Esophagus mucosa (tissue), 1 donor: Measurements from ENCODE around the gene SYNGR3. TPM values are rescaled to one million over a fixed set of nuclear protein-coding genes. Genes with fewer than 3 reads are reported as not detected.
A peak's percentile ranks its signal among the peaks of the same experiment; 100 is the strongest.

ENCODE experiments used
- ATAC-seq: fragments of 200-7000 bp; cut with Tn5 transposase; one replicate; pipeline ENCODE4 v1.9.1; 2020
- total RNA-seq: library from RNA; stranded (reverse); gene quantifications from one replicate; pipeline ENCODE4 v1.2.4, GENCODE V29; 2023
- donor health status: DM: yes; HTN: yes; CAD: no.

The SYNGR3 gene
- total RNA-seq, 1 donor from 2014 or later: 0.16 TPM

DNA sequence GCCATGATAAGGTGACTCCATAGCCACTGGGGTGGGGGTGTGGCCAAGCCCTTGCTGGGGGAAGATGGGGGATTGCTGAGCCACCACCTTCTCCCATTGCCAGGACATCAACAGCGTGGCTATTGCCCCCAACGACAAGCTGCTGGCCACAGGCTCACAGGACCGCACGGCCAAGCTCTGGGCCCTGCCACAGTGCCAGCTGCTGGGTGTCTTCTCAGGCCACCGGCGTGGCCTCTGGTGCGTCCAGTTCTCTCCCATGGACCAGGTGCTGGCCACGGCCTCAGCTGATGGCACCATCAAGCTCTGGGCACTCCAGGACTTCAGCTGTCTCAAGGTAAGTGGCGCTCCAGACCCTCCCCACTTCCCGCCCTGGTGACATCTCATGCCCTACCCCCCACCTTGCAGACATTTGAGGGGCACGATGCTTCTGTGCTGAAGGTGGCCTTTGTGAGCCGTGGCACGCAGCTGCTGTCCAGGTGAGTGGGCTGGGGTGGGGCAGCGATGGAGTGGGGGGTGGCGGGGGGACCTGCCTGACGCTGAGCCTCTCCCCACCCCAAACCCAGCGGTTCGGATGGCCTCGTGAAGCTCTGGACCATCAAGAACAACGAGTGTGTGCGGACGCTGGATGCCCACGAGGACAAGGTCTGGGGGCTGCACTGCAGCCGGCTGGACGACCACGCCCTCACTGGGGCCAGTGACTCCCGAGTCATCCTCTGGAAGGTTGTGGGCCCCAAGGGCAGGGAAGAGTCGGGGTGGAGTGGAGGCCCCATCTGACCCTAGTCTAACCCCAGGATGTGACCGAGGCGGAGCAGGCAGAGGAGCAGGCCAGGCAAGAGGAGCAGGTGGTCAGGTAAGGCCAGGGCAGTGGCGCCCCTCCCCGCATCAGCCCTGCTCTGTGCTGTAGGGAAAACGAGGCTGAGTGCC is 12.6 kb upstream of the SYNGR3 start:
- peak; percentile 14 for ATAC-seq

DNA sequence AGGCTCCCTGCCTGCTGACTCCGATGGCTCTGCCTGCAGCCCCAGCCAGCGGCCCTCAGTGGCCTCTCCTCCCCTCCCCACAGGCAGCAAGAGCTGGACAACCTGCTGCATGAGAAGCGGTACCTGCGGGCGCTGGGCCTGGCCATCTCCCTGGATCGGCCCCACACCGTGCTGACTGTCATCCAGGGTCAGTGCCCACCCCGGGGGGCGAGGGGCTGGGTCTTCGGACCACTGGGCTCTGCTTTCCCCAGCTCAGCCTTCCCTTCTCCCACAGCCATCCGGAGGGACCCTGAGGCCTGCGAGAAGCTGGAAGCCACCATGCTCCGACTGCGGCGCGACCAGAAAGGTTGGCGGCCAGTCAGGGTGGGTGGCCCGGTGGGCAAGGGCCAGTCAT is 11.9 kb upstream of the SYNGR3 start:
- ATAC-seq: no peak

DNA sequence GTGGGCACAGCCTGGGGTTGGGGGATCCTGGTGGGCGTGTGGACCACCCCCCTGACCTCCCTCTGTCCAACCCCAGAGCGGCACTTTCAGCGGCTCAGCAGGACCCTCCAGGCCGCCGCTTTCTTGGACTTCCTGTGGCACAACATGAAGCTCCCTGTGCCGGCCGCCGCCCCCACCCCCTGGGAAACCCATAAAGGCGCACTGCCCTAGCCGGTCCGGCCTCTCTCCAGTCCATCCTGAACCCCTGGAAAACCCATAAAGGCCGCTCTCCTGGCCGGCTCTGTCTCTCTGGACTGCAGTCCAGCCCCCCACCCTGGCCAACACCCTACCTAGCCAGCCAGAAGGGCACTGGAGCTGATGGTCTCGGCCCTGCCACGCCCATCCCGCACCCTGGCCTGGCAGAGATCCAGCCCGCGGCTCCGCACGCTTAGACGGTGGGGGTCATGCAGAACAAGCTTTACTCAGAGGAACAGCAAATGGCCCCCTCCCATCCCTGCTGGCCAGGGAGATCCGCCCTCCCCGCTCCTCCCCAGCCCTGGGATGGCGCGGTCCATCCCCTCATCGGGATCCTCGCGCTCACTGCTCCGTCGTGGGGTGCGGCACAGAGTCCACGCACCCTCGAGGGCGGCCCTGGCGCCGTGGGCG is 11.2 kb upstream of the SYNGR3 start:
- no peak for ATAC-seq

DNA sequence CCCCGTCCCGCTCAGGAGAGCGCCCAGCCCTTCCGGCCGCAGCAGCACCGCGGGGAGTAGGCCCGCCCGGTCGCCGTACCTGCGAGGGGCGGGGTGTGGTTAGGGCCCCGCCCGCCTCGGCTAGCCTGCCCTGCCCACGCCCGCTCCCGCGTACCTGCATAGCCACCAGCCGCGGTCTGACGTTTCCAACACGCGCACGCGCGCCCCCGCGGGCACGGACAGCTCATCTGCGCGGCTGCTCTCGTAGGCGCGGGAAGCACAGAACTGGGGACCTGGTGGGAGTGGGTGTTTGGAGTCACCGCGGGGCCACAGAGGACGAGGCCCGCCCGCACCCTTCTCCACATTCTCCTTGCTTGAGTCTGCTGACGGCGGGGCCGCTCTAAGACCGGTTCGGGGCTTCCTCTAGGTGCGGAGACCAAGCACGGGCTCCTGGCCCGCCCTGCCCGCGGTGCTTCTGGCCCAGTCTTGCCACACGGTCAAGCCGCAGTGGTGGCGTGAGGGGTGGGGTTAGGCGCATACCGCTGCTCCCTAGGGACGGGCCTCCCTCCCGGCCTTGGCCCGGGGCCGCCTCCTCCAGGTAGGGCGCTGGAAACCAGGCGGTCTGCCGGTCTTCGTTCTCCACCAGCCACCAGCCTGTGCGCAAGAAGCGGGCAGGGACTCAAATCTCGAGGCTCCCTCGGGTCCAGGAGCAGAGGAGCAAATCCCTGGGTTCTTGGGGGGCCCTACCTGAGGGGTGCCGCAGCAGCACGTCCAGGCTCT is 10.3 kb upstream of the SYNGR3 start:
- peak; percentile 77 for ATAC-seq

DNA sequence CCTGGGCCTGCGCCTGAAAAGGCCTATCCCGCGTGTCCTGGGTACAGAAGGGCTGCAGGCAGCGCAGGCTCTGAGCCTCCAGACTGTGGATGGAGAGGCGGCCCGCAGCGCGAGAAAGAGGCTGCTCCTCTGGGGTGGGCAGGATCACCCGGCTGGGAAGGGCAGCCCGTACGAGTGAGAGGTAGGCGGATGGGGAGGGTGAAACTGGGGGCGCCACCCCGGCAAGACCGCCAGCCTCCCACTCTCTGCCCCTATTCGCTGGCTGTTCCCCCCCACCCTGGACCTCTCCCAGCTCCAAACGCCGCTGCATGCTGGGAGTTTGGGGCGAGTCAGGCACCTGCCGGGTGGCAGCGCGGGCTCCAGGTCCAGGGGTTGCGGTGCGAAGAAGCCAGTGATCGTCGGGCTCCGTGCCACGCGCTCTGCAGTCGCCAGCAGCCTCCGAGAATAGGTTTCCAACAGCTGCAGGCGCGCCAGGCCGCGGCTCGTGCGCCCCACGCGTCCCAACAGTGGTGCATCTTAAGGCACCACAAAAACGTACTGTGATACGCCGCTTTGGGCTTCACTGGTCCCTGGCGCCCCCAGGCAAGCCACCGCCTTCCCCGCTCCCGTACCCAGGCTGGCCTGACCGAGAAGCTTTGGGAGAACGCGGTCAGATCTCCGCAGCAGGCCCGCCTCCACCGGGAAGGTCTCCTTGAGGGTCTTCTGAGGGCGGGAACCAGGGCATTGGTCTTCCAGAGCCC is 9.6 kb upstream of the SYNGR3 start:
- ATAC-seq: no peak

DNA sequence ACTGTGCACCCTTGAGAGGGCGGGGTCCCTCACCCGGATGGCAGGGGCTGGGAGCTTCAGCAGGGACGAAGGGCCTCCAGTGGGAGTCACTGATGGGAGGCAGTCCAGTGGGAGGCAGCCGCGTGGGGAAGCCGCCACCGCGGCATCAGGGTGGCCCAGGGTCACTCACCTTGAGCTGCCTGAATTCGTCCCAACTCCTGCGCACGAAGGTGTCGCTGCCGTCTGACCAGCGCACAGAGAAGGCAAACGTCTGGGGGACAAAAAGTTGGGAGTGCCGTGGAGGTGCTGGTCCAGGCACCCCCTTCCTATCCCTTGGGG is 9.0 kb upstream of the SYNGR3 start:
- ATAC-seq: no peak

DNA sequence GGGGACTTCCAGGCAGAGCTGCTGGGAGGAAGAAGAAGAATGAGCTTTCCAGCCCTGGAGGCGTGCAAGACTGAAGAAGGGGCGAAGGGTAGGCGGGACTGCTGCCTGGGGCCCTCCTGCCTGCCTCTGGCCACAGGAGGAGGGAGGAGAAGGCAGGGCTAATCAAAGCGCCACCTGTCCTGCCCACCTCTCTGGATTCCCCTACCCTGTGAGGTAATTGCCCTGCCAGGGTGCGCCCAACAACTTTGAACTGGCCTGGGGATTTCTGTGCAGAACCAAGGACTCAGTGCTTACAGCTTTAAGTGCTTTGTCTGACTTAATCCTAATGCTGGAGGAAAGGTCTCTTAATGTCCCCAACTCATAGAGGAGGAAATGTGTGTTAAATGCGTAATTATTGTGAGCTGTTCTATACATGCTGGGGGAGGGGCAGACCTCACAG is 8.4 kb upstream of the SYNGR3 start, which contains the start of gene NOXO1:
Gene NOXO1, minus strand, starts transcription at position 72 of the 439 bp plus-strand sequence. CDS start 290 bp downstream, outside the sequence.
- no peak for ATAC-seq

DNA sequence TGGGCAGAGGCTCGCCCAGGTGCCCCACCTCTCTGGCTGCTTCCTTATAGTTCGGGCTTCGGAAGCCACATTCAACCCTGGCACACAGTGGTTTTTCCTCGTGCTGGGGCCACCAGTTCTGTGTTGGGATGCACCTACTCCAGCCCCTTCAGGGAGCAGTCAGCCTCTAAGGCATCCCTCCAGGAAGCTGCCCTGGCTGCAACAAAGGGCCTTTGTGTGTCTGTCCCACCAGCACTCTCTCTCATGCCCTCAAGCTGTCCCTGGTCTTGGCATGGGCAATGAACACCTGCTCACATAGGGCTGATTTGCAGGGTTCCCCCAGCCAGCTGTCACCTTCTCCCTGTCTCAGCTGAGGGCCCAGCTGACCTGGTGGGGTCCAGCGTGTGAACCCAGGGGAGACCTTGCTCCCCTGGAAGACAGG is 7.7 kb upstream of the SYNGR3 start:
- ATAC-seq: peak; percentile 2

DNA sequence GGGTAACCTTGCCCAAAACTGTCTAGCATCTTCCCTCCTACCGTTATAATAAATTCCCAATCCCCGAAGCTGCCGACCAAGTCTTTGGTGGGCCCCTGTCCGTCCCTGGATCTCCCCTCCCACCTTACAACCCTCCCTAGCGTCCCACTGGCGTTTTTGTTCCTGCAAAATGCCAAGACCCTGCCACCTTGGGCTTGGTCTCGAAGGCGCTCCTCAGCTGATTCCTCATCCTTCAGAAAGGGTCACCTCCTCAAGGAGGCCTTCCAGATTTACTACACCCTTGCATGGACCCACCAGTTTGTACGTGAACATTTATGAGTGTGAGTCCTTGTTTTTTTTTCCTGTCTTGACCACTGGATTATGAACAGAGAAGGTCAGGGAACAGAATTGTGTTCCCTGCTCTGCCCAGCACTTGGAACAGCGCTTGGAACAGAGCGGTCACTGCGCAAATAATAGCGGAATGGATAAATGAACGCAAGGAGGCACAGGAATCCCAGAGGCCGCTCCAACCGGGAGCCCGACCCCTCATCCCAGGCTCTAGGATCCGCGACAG is 6.7 kb upstream of the SYNGR3 start:
- ATAC-seq: no peak

DNA sequence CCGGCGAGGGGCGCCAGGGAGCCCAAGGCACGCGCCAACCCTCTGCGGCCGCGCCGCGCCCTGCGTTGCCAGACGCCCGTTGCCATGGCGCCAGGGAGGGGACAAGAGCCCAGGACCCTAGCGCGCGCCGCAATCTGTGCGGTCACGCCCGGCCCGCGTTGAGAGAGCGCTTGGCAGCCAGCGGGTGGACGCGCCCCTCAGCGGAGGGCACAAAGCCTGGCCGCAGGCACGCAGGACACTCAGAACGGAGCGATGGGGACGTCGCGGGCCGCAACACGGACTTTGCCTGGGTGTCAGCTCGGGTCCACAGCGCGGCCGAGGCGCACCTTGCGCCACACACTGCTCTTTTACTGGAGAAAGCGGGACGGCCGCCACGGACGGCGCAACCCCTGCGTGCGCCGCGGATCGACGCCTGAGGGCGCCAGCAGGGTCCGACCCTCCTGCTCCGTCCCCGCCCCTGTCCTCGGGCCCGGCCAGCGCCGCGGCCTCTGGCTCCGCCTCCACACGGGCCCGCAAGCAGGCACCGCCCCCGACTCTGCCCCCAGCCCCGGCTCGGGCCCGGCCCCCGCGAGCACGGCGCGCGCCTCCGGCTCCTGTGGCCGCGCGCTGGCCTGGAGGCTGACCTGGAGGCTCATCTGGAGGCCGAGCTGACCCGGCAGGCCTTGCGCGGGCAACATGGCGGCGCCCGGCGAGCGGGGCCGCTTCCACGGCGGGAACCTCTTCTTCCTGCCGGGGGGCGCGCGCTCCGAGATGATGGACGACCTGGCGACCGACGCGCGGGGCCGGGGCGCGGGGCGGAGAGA is 6.0 kb upstream of the SYNGR3 start, which contains the start of gene GFER:
Gene GFER, plus strand, starts transcription at position 650 of the 803 bp plus-strand sequence. Its CDS starts 26 bp downstream, at position 676.
- ATAC-seq: peak; percentile 61

DNA sequence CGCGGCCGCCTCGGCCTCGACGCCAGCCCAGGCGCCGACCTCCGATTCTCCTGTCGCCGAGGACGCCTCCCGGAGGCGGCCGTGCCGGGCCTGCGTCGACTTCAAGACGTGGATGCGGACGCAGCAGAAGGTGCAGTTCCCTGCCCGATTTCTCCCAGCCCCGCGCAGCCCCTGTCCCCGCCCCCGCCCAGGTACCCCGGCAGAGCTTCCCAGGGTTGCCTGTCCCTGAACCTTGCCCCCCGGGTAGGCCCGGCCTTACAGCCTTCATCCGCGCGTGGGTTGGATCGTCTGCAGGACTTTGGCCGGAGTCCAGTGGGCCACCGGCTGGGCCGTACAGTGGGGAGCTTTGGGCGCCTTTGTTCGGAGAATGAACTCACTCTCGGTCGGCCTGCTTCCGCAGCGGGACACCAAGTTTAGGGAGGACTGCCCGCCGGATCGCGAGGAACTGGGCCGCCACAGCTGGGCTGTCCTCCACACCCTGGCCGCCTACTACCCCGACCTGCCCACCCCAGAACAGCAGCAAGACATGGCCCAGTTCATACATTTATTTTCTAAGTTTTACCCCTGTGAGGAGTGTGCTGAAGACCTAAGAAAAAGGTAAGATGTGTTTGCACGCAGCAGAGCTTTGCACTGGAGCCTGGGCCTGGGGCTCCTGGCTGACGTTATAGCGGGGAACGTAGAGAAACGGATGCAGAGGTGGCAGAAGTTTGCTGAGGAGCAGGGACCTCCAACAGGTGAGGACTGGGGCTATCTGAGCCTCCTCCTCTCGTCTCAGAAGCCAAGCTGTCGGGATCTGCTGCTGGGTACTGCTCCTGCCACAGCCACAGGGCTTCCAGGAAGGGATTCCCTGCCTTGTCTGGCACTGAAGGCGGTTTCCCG is 5.2 kb upstream of the SYNGR3 start:
- ATAC-seq: no peak

DNA sequence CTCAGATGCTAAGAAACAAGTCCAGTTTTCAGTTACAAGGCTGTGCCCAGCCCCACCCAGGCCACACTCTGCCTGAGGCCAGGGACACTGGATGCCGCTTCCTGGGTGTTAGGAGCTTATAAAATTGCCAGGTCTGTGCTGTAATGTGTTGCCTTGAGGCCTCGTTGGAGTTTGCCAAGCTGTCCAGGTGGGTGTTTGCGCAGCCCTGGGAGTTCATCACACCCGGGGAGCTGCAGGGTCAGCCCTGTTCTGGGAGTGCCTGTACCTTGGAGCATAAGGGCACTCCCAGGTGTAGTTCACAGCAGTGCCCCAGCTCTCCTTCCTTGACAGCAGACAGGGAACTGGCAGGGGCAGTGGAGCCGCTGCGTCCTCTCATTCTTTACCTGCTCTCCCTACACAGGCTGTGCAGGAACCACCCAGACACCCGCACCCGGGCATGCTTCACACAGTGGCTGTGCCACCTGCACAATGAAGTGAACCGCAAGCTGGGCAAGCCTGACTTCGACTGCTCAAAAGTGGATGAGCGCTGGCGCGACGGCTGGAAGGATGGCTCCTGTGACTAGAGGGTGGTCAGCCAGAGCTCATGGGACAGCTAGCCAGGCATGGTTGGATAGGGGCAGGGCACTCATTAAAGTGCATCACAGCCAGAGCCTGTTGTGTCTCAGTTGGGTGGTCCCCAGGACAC is 4.2 kb upstream of the SYNGR3 start:
- peak; percentile 6 for ATAC-seq

DNA sequence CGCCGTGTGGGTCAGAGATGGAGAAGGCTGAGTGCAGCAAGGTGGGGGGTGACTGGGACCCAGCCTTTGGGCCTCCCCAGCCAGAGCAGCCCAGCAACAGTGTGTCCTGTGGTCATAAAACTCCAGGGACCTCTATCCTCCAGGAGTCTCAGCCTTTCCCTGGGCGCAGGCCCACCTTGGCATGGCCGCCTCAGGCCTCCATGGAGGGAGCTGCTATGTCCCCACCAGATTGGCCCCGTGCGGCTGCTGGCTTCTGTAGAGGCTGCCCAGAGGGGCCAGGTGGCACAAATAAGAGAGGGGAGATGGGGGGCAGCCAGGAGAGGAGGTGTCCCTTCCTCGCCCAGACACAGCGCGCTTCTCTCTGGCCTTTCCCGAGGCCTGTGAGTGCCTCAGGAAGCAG is 2.6 kb upstream of the SYNGR3 start:
- no peak for ATAC-seq

DNA sequence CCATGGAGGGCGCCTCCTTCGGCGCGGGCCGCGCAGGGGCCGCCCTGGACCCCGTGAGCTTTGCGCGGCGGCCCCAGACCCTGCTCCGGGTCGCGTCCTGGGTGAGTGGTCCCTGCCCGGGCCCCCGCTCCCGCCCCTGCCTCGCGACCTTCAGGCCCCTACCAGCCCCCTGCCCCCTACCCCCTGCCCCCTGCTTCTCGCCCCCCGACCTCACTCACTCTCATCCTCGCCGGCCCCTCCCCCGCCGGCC is 256 bp downstream of the SYNGR3 start:
- ATAC-seq: no peak

DNA sequence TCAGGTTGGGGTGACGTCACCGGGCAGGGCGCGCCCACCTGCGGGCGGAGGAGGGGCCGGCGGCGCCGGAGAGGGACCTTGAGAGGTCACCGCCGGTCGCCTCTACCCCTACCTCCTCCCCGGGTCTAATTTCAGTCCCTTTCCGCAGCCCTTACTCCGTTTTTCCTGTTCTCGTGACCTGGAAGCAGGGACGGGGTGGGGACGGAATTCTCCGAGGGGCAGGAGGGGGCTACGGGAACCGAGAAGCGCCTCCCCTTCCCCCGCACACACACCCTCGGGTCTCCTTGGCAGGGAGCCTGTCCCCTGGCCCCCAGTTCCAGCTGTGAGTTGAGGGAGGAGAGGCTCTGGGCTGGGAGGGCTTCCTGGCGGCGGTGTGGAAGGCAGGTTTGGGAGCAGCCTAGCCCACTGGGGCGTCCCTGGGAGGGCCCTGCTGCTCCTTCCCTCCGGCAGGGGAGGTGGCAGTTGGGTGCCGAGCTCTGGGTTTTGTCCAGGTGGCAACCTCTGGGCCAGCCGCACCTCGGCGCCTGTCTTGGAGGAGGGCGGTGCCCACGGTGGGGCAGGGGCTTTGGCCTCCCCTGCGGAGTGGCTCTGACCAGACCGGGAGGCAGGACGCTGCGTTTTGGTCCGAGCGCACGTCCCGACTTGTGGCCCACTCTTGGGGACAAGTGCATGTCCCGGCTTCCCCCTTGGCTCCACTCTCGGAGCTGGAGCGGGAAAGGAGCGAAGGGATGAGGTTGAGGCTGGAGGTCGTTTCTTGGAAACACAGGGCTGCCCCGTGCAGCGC is 773 bp downstream of the SYNGR3 start:
- ATAC-seq: no peak

DNA sequence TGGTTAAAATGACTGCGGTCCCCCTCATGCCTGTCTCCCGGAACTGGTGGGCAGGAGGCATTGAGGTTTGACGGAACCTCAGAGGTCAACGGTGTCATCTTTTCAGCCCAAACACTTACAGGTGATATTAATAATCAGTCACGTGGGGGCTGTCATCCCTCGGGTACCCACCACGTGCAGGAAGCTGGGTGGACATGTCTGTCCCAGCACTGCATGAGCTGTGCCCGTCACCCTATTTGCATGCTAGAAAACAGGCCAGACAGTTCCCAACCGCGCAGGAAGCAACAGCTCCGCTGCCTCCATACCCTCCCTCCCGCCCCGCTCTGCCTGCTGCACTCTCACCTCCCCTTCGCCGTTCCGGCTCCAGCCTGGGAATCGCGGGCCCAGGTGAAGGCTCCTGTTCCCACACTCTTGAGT is 1.4 kb downstream of the SYNGR3 start:
- ATAC-seq: peak; percentile 37

DNA sequence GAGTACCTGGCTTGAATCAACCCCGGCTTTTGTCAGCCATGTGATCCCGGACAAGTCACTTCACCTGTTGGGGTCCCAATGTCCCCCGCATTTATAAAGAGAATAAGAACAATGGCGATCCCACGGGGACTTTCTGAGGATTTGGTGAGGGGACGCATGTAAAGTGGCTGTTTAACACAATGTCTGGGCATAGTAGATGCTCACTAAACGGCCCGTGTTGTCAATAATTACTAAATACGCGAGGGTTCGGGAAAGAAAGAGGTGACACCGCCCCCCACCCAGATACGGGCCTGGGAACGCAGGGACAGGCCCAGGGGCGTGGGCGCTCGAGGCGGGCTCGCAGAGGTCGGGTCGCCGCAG is 1.8 kb downstream of the SYNGR3 start:
- no peak for ATAC-seq

DNA sequence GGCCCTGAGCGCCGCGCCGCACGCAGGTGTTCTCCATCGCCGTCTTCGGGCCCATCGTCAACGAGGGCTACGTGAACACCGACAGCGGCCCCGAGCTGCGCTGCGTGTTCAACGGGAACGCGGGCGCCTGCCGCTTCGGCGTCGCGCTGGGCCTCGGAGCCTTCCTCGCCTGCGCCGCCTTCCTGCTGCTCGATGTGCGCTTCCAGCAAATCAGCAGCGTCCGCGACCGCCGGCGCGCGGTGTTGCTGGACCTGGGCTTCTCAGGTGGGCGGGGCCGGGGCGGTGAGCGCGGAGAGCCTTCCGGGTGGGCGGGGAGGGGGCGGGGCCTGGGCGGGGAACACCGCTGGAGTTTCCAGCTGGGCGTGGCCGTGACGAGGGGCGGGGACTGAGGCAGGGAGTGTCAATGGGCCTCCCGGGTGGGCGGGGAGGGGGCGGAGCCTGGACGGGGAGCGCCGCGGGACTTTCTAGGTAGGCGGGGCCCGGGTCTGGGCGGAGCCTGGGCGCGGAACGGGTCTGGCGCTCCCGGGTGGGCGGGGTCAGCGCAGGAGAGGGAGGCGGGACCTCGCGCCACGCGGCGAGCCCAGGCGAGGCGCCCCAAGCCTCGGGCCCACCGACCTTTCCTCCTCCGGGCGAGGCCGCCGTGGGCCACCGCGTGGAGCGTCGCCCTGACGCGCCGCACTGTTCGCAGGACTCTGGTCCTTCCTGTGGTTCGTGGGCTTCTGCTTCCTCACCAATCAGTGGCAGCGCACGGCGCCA is 2.4 kb downstream of the SYNGR3 start:
- peak; percentile 84 for ATAC-seq
